Glomerular visceral epithelial cell (primary cell): ENCODE data around the gene KLK3.
A peak's percentile ranks its signal among the peaks of the same experiment; 100 is the strongest.
"Not testable (repeated sequence)": the region's sequence is repeated elsewhere in the genome, so short reads cannot be mapped to it uniquely, and the experiment has no call there.

Experiments used
- DNase-seq: peaks from one replicate; pipeline ENCODE4 v3.0.0-alpha.2; 2016; ENCODE audit errors: extremely low spot score

KLK3 gene

GRCh38 chr19:50861496-50862286, 7.0 kb downstream of the KLK3 start:
- no peak for DNase-seq

- DNase-seq, result no peak
These were observed 14.8 kb downstream of the KLK3 start for GRCh38 chr19:50869479-50869878.

GRCh38 chr19:50870417-50871089, 15.8 kb downstream of the KLK3 start:
- no peak for DNase-seq

GRCh38 chr19:50873056-50873455, 18.3 kb downstream of the KLK3 start, which contains the start of gene KLK2:
TSS of gene KLK2 (plus strand) at chr19:50873439. CDS start at chr19:50873474, 35 bp downstream.
- DNase-seq, result no peak

GRCh38 chr19:50874211-50874610, 19.5 kb downstream of the KLK3 start:
- no peak for DNase-seq

GRCh38 chr19:50875795-50876422, 21.2 kb downstream of the KLK3 start:
- no peak for DNase-seq

- DNase-seq, result no peak
These were observed 21.7 kb downstream of the KLK3 start for GRCh38 chr19:50876456-50876855.

GRCh38 chr19:50877338-50877737, 22.6 kb downstream of the KLK3 start:
- DNase-seq, result no peak

- no peak for DNase-seq
These were observed 24.1 kb downstream of the KLK3 start for GRCh38 chr19:50878851-50879250.

- no peak for DNase-seq
These were observed 25.5 kb downstream of the KLK3 start for GRCh38 chr19:50880241-50880640.

- no peak for DNase-seq
These were observed 27.5 kb downstream of the KLK3 start for GRCh38 chr19:50882188-50882587.

GRCh38 chr19:50889638-50890037, 34.9 kb downstream of the KLK3 start:
- DNase-seq, result no peak

GRCh38 chr19:50890422-50891252, 35.9 kb downstream of the KLK3 start:
- DNase-seq, result peak; percentile 59

GRCh38 chr19:50891253-50891625, 36.5 kb downstream of the KLK3 start:
- DNase-seq, result no peak

- DNase-seq, result no peak
These were observed 38.5 kb downstream of the KLK3 start for GRCh38 chr19:50893047-50893736.

GRCh38 chr19:50894478-50895356, 40.0 kb downstream of the KLK3 start:
- DNase-seq, result no peak

GRCh38 chr19:50896089-50896590, 41.4 kb downstream of the KLK3 start:
- not testable (repeated sequence) for DNase-seq

GRCh38 chr19:50896591-50897190, 42.0 kb downstream of the KLK3 start:
- DNase-seq, result peak; percentile 85

GRCh38 chr19:50897191-50897607, 42.5 kb downstream of the KLK3 start:
- peak; percentile 27 for DNase-seq

- no peak for DNase-seq
These were observed 42.9 kb downstream of the KLK3 start for GRCh38 chr19:50897612-50898011.
